Stomach smooth muscle (tissue), 2 donors: ENCODE measurements around the gene DDX31.

Experiments
- H3K27ac ChIP-seq: one replicate; pipeline ENCODE4 v1.7.0; 2013; ENCODE audit warnings: mild to moderate bottlenecking, low read length, inconsistent platforms
- H3K27me3 ChIP-seq, 2 donors: one replicate each; pipeline ENCODE4 v1.7.0; 2013; ENCODE audit warnings: low read length in 2 of 2; ENCODE audit not compliant: insufficient read depth in 2 of 2, control insufficient read depth in 1 of 2
- H3K36me3 ChIP-seq, 2 donors: one replicate each; pipeline ENCODE4 v1.7.0; 2013; ENCODE audit warnings: low read length in 2 of 2; ENCODE audit not compliant: control insufficient read depth in 2 of 2, insufficient read depth in 2 of 2
- H3K4me1 ChIP-seq: one replicate; pipeline ENCODE4 v1.7.0; 2013; ENCODE audit warnings: low read length; ENCODE audit not compliant: control insufficient read depth, insufficient read depth
- H3K4me3 ChIP-seq, 2 donors: one replicate each; pipeline ENCODE4 v1.7.0; 2013; ENCODE audit warnings: low read length in 2 of 2
- H3K9ac ChIP-seq, 2 donors: one replicate each; pipeline ENCODE4 v1.7.0; 2013; ENCODE audit warnings: low read length in 2 of 2, mild to moderate bottlenecking in 1 of 2
- H3K9me3 ChIP-seq, 2 donors: one replicate each; pipeline ENCODE4 v1.7.0; 2013; ENCODE audit warnings: low read length in 2 of 2; ENCODE audit not compliant: control insufficient read depth in 2 of 2
- donor health status: healthy.
- donor health status: Pancreatic carcinoma.

DDX31 gene

DNA sequence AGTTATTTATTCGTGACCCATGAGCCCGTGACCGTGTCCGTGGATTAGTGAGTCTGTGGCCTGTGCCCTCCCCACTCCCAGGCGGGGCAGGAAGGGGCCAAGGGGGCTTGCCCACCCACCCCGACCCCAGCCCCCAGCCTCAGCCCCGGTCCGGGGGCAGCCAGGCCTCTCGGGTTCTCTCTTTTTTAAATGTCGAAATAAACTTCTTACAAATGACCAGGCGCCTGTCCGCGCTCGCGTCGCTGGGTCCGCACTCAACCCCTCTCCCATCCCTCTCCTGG is 79.8 kb downstream of the DDX31 start:
- Histone ChIP-seq H3K4me1 (peaks cover 16% of the 10 kb centered on the region), H3K27me3 (peaks cover 57 to 68% of the 10 kb centered on the region in 2 donors), H3K9ac (no peak overlapping the region), H3K9me3 (no peaks in the 10 kb centered on the region), H3K4me3 (no peak overlapping the region), H3K36me3 (peaks cover 6 to 7% of the 10 kb centered on the region in 2 donors), H3K27ac (no peak overlapping the region)

DNA sequence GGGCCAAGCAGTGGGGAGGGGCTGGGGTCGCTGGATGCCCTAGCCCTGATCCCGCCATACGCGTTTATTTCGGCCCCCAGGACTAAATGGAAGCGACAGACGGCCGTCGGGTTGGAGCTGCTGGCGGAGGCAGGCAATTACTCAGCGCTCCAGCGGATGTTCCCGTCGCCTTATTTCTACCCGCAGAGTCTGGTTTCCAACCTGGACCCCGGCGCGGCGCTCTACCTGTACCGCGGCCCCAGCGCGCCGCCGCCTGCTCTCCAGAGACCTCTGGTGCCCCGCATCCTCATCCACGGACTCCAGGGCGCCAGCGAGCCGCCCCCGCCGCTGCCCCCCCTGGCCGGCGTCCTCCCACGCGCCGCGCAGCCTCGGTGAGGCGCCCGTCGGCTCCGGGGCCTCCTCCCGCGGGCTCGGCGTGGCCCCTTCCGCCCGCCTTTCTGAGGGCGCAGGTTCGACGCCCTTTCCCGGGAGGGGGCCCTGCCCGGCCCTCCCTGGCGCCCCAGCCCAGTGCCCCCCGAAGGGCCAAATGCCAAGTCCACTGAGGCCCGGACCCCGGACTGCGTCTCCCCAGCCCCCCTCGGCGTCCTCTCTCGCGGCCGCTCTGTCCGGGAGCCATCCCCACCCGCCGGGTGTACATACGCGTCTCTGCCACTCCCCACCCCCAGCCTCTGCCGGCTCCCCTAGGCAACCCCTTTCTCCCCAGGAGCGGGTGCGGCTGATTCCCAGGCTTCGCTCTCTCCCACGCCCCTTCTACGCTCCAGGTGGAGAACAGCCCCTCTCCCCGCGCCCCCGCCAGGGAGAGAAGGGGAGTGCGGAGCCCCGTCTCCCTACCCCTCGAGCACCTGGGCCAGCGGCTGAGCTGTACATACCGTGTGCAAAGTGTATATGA is 80.4 kb downstream of the DDX31 start:
- Histone ChIP-seq H3K4me1 (peaks cover 16% of the 10 kb centered on the region), H3K36me3 (peaks cover 2 to 4% of the 10 kb centered on the region in 2 donors), H3K9me3 (no peaks in the 10 kb centered on the region), H3K27ac (no peak overlapping the region), H3K27me3 (peaks cover 63 to 74% of the 10 kb centered on the region in 2 donors), H3K4me3 (no peak overlapping the region), H3K9ac (no peak overlapping the region)

DNA sequence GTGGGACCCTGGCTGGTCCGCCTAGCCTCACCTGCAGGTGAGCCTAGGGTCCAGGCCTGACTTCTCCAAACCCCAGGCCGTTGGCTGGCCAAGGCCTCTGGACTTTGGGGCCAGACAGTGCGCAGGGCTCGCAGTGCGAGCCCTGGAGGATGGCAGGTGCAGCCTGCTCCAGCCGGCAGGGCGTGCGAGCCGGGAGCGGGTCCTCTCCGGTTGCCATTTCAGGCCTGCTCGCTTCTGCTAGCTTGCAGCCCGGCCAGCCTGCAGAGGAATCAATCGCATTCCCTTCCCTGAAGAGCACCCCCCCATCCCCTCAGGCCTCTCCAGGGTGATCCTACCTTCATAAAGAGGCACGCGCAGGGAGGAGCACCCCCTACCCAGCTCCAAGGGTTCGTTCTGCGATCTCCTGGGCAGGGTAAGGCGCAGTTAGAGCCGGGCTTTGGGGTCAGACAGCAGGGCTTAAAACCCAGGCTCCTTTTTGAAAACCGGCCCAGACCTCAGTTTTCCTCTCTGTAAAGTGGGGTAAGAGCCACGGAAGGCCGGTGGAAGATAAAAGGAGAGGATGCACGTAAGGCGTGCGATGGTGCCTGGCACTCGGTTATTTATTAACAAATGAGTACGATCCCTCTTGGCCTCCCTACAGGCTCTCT is 81.2 kb downstream of the DDX31 start:
- H3K4me1 ChIP-seq = peaks cover 16% of the 10 kb centered on the region
- H3K9me3 ChIP-seq = no peaks in the 10 kb centered on the region
- H3K36me3 ChIP-seq = peaks cover 0 to 3% of the 10 kb centered on the region in 2 donors
- H3K4me3 ChIP-seq = no peak overlapping the region
- peaks cover 68 to 80% of the 10 kb centered on the region in 2 donors for H3K27me3 ChIP-seq
- H3K27ac ChIP-seq = no peak overlapping the region
- H3K9ac ChIP-seq = no peak overlapping the region

DNA sequence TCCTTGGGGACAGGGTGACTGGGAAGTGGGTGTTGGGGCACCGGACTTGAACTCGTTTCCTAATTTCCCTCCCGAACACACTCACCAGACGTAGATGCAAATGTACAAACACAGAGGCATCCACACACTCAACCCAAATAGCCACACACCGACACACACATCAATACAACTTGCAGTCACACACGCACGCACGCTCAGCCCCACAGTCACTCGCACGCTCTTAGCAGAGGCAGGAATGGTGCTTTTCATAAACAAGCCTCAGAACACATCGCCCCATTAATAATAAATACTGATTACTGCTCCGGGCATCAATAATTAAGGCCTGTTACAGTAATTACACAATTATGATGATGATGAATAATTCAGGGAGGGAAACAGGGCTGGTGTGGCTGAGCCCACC is 81.7 kb downstream of the DDX31 start:
- no peaks in the 10 kb centered on the region for H3K36me3 ChIP-seq
- H3K9me3 ChIP-seq = no peaks in the 10 kb centered on the region
- no peak overlapping the region for H3K27ac ChIP-seq
- no peak overlapping the region for H3K9ac ChIP-seq
- H3K4me1 ChIP-seq = peaks cover 16% of the 10 kb centered on the region
- H3K27me3 ChIP-seq = peaks cover 74 to 83% of the 10 kb centered on the region in 2 donors
- H3K4me3 ChIP-seq = no peak overlapping the region

DNA sequence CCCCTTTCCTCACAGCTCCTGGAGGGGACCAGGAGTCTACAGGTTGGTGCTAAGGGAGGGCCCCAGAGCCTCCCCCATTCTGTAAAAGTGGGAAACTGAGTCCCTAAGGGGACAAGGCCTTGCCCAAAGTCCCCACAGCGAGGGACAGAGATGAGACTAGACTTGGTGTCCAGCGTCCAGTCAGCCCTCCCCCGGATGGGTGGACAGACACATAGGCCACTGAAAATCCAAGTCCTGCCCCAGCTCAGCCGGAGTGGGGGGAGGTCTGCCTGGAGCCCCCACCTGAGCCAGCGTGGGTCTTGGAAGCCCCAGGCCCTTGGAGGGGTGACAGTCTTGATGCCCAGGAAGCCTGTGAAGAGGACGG is 82.2 kb downstream of the DDX31 start:
- H3K27ac ChIP-seq = no peak overlapping the region
- peaks cover 78 to 88% of the 10 kb centered on the region in 2 donors for H3K27me3 ChIP-seq
- H3K9me3 ChIP-seq = no peaks in the 10 kb centered on the region
- H3K36me3 ChIP-seq = no peaks in the 10 kb centered on the region
- peaks cover 16% of the 10 kb centered on the region for H3K4me1 ChIP-seq
- H3K4me3 ChIP-seq = no peak overlapping the region
- H3K9ac ChIP-seq = no peak overlapping the region

DNA sequence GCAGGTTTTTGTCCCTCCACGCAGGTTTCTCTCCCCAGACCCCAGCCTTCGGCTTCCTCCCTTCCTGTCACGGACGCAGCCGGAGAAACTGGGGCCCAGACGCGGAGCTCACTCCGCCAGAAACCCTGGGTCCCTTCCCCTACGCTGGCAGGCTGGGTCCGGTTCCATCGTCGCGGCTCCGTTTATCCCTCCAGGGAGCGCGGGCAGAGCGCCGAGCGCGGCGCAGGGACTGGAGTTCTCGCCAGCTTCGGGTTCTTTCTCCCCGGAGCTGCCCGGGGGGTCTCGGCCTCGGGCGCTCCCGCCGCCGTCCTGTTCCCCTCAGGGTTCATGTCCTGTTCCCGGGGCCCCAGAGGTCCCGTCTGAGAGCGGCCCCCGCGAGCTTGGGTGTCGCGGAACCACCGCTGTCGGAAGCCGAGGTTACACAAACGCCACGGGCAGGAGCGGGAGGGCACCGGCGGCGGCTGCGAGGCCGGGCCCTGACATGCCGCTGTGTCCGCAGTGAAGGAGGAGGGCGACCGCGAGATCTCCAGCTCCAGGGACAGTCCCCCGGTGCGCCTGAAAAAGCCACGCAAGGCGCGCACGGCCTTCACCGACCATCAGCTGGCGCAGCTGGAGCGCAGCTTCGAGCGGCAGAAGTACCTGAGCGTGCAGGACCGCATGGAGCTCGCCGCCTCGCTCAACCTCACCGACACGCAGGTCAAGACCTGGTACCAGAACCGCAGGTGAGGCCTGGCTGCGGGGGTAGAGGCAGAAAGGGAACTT is 82.8 kb downstream of the DDX31 start:
- Histone ChIP-seq H3K27ac (no peak overlapping the region), H3K9me3 (no peaks in the 10 kb centered on the region), H3K4me3 (no peak overlapping the region), H3K9ac (no peak overlapping the region), H3K27me3 (peaks cover 77 to 89% of the 10 kb centered on the region in 2 donors), H3K36me3 (no peaks in the 10 kb centered on the region), H3K4me1 (peaks cover 20% of the 10 kb centered on the region)

DNA sequence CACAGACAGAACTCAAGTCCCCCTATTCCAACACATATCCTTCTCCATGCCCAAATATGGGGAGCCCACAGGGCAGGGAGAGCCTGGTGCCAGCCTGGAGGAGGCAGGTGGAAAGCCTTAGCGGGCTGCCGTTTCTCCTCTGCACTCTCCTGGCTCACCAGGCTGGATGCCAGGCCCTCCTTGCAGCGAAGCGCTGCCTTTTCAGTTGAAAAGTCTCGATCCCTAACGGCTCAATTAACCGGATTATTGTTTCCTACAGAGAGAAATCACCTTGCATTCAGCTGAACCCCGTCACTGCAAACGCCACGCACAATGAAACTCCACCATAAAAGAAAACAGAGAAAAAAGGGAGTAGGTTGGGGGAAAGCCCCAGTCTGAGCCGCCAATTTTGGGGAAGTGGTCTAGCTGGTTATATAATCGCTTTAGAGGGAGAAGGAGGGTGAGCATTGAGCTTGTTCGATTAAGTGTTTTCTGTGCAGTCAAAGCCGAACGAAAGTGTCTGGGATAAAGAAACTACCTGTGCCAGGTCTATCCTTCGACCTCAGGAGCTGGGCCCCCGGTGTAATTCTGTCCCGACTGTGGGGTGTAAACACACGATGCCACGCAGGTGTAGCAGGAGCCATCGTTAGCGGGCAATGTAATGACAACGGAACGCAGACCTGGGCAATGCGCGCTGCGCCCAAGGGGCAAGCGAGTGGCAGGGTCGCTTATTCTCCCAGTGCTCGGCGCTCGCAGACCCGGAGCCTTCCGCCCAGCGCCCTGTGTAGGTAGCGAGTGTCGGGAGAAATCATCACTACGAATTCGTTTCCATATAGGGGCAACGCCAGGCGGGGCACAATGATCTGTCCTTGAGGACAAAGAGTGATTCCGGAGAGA is 83.6 kb downstream of the DDX31 start:
- H3K9ac ChIP-seq = no peak overlapping the region
- no peak overlapping the region for H3K27ac ChIP-seq
- no peaks in the 10 kb centered on the region for H3K36me3 ChIP-seq
- H3K4me1 ChIP-seq = peaks cover 24% of the 10 kb centered on the region
- H3K9me3 ChIP-seq = no peaks in the 10 kb centered on the region
- peaks cover 77 to 95% of the 10 kb centered on the region in 2 donors for H3K27me3 ChIP-seq
- H3K4me3 ChIP-seq = no peak overlapping the region

DNA sequence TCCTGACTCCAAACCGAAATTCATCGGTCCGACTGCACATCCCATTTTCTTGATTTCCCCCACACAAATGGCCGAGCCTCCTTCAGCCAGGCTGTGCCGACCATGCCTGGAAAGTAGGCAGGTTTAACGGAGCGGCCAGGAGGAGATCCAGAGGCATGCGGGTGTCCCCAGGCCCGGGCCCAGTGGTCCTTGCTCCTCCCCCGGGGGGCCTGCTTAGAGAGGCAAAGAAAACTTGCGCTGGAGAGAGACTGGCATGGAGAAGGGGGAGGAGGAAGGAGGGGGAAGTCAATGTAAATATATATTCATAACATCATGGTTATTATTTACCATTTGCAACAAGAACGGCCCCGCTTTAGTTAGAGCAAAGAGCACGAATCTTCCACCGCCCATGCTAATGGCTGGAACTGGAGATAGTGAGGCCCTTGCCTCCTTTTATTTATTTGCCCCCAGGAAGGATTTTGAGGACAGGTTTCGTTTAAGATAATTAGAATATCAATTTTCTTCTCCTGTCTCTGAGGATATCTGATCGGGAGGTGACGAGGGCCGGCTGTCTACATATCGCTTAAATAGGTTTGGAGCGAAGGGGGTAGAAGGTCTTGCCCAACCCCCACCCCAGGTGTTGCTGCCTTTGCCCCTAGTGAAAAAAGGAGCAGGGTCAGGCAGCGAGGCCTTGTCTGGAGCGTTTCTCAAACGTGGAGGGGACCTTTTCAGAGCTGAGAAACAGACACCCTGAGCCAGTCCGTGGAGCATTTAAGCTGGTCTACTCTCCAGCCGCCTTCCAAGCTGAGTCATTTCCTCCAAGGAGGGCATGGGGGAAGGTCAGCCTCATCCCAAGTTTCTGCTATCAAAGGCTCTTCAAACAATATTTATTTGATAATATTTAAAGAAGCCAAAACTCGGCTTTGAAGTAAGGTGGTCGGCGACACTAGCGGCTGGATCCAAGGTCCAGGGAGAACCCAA is 84.9 kb downstream of the DDX31 start:
- Histone ChIP-seq H3K4me1 (peaks cover 13% of the 10 kb centered on the region), H3K4me3 (no peak overlapping the region), H3K27me3 (peaks cover 78 to 96% of the 10 kb centered on the region in 2 donors), H3K9me3 (no peaks in the 10 kb centered on the region), H3K27ac (no peak overlapping the region), H3K36me3 (no peaks in the 10 kb centered on the region), H3K9ac (no peak overlapping the region)

DNA sequence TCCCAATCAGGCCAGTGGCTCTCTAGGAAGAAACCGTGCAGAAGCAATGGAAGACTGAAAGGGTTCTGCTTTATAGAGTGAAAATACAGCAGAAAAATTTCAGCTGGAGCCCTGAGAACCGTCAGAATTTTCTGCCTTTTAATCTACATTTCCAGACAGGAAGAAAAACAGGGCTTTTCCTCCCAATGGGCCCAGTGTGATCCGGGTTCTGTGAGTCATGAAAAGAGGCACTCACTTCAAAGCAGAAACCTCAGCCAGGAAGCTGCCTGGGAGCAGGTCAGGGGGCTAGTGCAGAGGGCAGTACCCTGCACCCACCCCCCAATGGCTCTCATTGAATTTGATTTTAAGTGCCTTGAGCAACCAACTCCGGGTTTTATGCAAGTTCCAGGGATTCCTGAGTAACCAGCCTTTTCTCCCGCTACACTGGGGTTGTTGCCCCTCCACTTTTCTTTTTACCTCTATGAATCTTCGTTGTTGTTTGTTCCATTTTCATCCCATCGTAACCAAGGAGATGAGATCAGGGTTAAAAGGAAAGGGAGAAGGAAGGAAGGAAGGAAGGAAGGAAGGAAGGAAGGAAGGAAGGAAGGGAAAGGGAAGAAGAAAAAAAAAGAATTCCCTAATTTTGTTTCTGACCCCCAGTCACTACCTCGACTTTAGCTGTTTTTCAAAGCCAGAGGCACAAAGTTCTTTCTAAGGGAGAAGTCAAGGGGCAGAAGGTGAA is 86.0 kb downstream of the DDX31 start:
- no peak overlapping the region for H3K27ac ChIP-seq
- H3K9me3 ChIP-seq = no peaks in the 10 kb centered on the region
- no peak overlapping the region for H3K9ac ChIP-seq
- no peak overlapping the region for H3K4me3 ChIP-seq
- H3K27me3 ChIP-seq = peaks cover 84 to 97% of the 10 kb centered on the region in 2 donors
- H3K36me3 ChIP-seq = no peaks in the 10 kb centered on the region
- peaks cover 8% of the 10 kb centered on the region for H3K4me1 ChIP-seq
